HG03095 (cell line): ENCODE measurements around the gene ZDHHC19.

Experiments
- ATAC-seq: cut with Tn5 transposase; IDR thresholded peaks from one replicate; pipeline ENCODE4 v1.9.1; 2021; ENCODE audit warnings: moderate library complexity; ENCODE audit not compliant: unreplicated experiment

The ZDHHC19 gene

GRCh38 chr3:196150481-196150880 is 60.7 kb downstream of the ZDHHC19 start:
- no peak for ATAC-seq

DNA sequence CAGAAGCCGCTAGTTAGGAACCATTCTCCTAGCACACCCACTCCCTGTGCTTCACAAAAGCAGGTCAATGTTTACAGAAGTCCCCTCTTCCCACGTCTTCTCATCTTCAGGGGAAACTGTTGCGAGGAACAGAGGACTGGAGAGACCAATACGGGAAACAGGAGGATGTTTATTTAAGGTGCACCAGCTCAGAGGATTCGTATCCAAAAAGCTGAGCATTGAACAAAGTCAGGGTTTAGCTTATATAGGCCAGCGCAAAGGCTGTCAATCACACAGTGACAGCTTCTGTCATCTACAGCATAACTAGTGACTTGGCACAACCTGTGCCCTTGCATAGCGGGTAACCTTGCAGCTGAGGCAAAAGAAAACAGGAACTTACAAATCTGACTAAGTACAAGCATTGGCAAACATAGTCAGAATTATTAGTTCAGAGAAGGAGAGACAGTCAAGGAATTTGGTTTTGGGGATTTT is 61.3 kb downstream of the ZDHHC19 start:
- no peak for ATAC-seq

- no peak for ATAC-seq
These were observed 61.8 kb downstream of the ZDHHC19 start for GRCh38 chr3:196149375-196149774.
